WTC11 (cell line): ENCODE results near the gene CZIB. TPM values are rescaled to one million over a fixed set of nuclear protein-coding genes. Genes with fewer than 3 reads are reported as not detected.

ENCODE experiments used
- ATAC-seq: fragments of 200-7000 bp; cut with Tn5 transposase; 2 replicates; pipeline ENCODE4 v1.10.0; 2021; ENCODE audit warnings: mild to moderate bottlenecking, moderate library complexity
- CTCF ChIA-PET: fragments of 300-600 bp; sonication (Branson Sonifier 250); formaldehyde crosslinking; loops from one replicate; lab custom pipeline; 2021; ENCODE audit warnings: antibody characterized with exemption; lab: Charles Lee
- POLR2A ChIA-PET: fragments of 350-600 bp; sonication (Branson Sonifier 250); formaldehyde crosslinking; loops from one replicate; lab custom pipeline; 2021; ENCODE audit warnings: antibody characterized with exemption; lab: Charles Lee
- DNase-seq: peaks from one replicate; pipeline ENCODE4 v3.0.0; 2021; ENCODE audit warnings: low spot score
- H3K27ac Mint-ChIP-seq: 2 replicates; pipeline ENCODE4 v1.8.0; 2021; ENCODE audit warnings: mixed read lengths
- H3K27me3 Mint-ChIP-seq: 2 replicates; pipeline ENCODE4 v1.8.0; 2021; ENCODE audit warnings: low read depth, mild to moderate bottlenecking, moderate library complexity, mixed read lengths
- H3K36me3 Mint-ChIP-seq: 2 replicates; pipeline ENCODE4 v1.8.0; 2021; ENCODE audit warnings: mixed read lengths
- H3K4me1 Mint-ChIP-seq: 2 replicates; pipeline ENCODE4 v1.8.0; 2022; ENCODE audit warnings: mixed read lengths
- H3K4me3 Mint-ChIP-seq: 2 replicates; pipeline ENCODE4 v1.8.0; 2021; ENCODE audit warnings: mild to moderate bottlenecking, moderate library complexity, mixed read lengths
- H3K9me3 Mint-ChIP-seq: 2 replicates; pipeline ENCODE4 v1.8.0; 2021; ENCODE audit warnings: mixed read lengths
- AFF4 ChIP-seq: sonication (generic); formaldehyde crosslinking; IDR thresholded peaks from 2 replicates; pipeline ENCODE4 v1.8.1; 2023; ENCODE audit warnings: mild to moderate bottlenecking, missing genetic modification reagents, borderline replicate concordance
- ATF6 ChIP-seq: sonication (generic); formaldehyde crosslinking; IDR thresholded peaks from 2 replicates; pipeline ENCODE4 v1.8.1; 2023; ENCODE audit warnings: mild to moderate bottlenecking, missing genetic modification reagents
- E2F5 ChIP-seq: sonication (generic); formaldehyde crosslinking; IDR thresholded peaks from 2 replicates; pipeline ENCODE4 v1.8.1; 2022; ENCODE audit warnings: mild to moderate bottlenecking, moderate library complexity, missing genetic modification reagents
- ERG ChIP-seq: fragments of 250-450 bp; sonication (Bioruptor Pico); IDR thresholded peaks from 2 replicates; pipeline ENCODE4 v1.8.0; 2021; ENCODE audit warnings: mild to moderate bottlenecking
- FOXJ3 ChIP-seq: sonication (generic); formaldehyde crosslinking; IDR thresholded peaks from 2 replicates; pipeline ENCODE4 v1.9.0; 2021; ENCODE audit warnings: missing genetic modification reagents, mild to moderate bottlenecking, borderline replicate concordance
- HMGXB4 ChIP-seq: sonication (generic); formaldehyde crosslinking; IDR thresholded peaks from 2 replicates; pipeline ENCODE4 v1.8.1; 2023; ENCODE audit warnings: mild to moderate bottlenecking, moderate library complexity, missing genetic modification reagents
- JAZF1 ChIP-seq: fragments of 250-450 bp; sonication (Bioruptor Pico); IDR thresholded peaks from 2 replicates; pipeline ENCODE4 v1.9.0; 2021; ENCODE audit warnings: moderate library complexity, mild to moderate bottlenecking, inconsistent platforms
- JUN ChIP-seq: sonication (generic); formaldehyde crosslinking; IDR thresholded peaks from 2 replicates; pipeline ENCODE4 v1.8.0; 2023; ENCODE audit warnings: mild to moderate bottlenecking, missing genetic modification reagents
- MLX ChIP-seq: sonication (generic); formaldehyde crosslinking; IDR thresholded peaks from 2 replicates; pipeline ENCODE4 v1.8.1; 2023; ENCODE audit warnings: mild to moderate bottlenecking, missing genetic modification reagents, moderate library complexity
- MYBL2 ChIP-seq: sonication (generic); formaldehyde crosslinking; IDR thresholded peaks from 2 replicates; pipeline ENCODE4 v1.8.1; 2023; ENCODE audit warnings: mild to moderate bottlenecking, moderate library complexity, missing genetic modification reagents
- NFE2L1 ChIP-seq: sonication (generic); formaldehyde crosslinking; IDR thresholded peaks from 2 replicates; pipeline ENCODE4 v1.8.1; 2023; ENCODE audit warnings: missing genetic modification reagents
- PRRX2 ChIP-seq: fragments of 250-450 bp; sonication (Bioruptor Pico); IDR thresholded peaks from 2 replicates; pipeline ENCODE4 v1.8.0; 2021; ENCODE audit warnings: mild to moderate bottlenecking
- TCF7 ChIP-seq: sonication (generic); formaldehyde crosslinking; IDR thresholded peaks from 2 replicates; pipeline ENCODE4 v1.8.0; 2022; ENCODE audit warnings: mild to moderate bottlenecking, low read depth, missing genetic modification reagents, moderate library complexity
- TEAD4 ChIP-seq: sonication (generic); formaldehyde crosslinking; IDR thresholded peaks from 2 replicates; pipeline ENCODE4 v1.8.0; 2022; ENCODE audit warnings: mild to moderate bottlenecking, missing genetic modification reagents
- ZNF219 ChIP-seq: sonication (generic); formaldehyde crosslinking; IDR thresholded peaks from 2 replicates; pipeline ENCODE4 v1.8.0; 2023; ENCODE audit warnings: missing genetic modification reagents, mild to moderate bottlenecking, borderline replicate concordance
- ZNF281 ChIP-seq: sonication (generic); formaldehyde crosslinking; IDR thresholded peaks from 2 replicates; pipeline ENCODE4 v1.8.0; 2023; ENCODE audit warnings: mild to moderate bottlenecking, missing genetic modification reagents
- ZNF396 ChIP-seq: fragments of 250-450 bp; sonication (Bioruptor Pico); IDR thresholded peaks from 2 replicates; pipeline ENCODE4 v1.8.0; 2021; ENCODE audit warnings: mild to moderate bottlenecking, moderate library complexity, borderline replicate concordance
- ZNF416 ChIP-seq: fragments of 250-450 bp; sonication (Bioruptor Pico); IDR thresholded peaks from 2 replicates; pipeline ENCODE4 v1.9.0; 2021; ENCODE audit warnings: mild to moderate bottlenecking, inconsistent platforms
- ZNF512 ChIP-seq: sonication (generic); formaldehyde crosslinking; IDR thresholded peaks from 2 replicates; pipeline ENCODE4 v1.8.1; 2022; ENCODE audit warnings: missing genetic modification reagents, borderline replicate concordance
- ZNF671 ChIP-seq: fragments of 250-450 bp; sonication (Bioruptor Pico); IDR thresholded peaks from 2 replicates; pipeline ENCODE4 v1.8.0; 2021; ENCODE audit warnings: mild to moderate bottlenecking
- total RNA-seq: library from RNA; stranded (reverse); gene quantifications from 3 replicates; pipeline ENCODE4 v1.2.3, GENCODE V29; 2021

CZIB gene
- total RNA-seq, 1 experiment from 2014 or later, result 41.6 TPM

GRCh38 chr1:53166366-53166765 is 54.1 kb downstream of the CZIB start (continued):
- no peak for TF ChIP-seq NFE2L1
- no peak for TF ChIP-seq ZNF512
- no peak for TF ChIP-seq TCF7 (CRISPR knock-in tag)
- TF ChIP-seq FOXJ3, result no peak
- no peak for TF ChIP-seq JUN
- TF ChIP-seq JAZF1, result no peak
- no peak for TF ChIP-seq AFF4 (CRISPR knock-in tag)
- no peak for TF ChIP-seq ZNF671 (CRISPR knock-in tag)
- TF ChIP-seq ATF6 (CRISPR knock-in tag), result no peak
- TF ChIP-seq HMGXB4 (CRISPR knock-in tag), result no peak
- TF ChIP-seq ERG (CRISPR knock-in tag), result no peak
- no peak for TF ChIP-seq ZNF219 (CRISPR knock-in tag)
- TF ChIP-seq MLX, result no peak
- no peak for TF ChIP-seq TEAD4 (CRISPR knock-in tag)
- no peak for TF ChIP-seq ZNF416 (CRISPR knock-in tag)

GRCh38 chr1:53165408-53165961 is 54.9 kb downstream of the CZIB start:
- Mint-ChIP-seq H3K4me1 (peaks cover 26% of the 10 kb centered on the region), H3K9me3 (no peaks in the 10 kb centered on the region), H3K27ac (no peak overlapping the region), H3K36me3 (no peaks in the 10 kb centered on the region), H3K27me3 (no peaks in the 10 kb centered on the region; the same call in none of the 2 replicates), H3K4me3 (no peak overlapping the region)
- DNase-seq, result no peak
- CTCF ChIA-PET, result interaction anchor here (1.8 kb wide), 2 partner anchors 17 to 77 kb away, joined by 7 read pairs; no protein-coding TSS in a partner anchor
- TF ChIP-seq JUN (no peak), MLX (no peak), PRRX2 (no peak), ZNF671 (CRISPR knock-in tag) (no peak), MYBL2 (CRISPR knock-in tag) (no peak), ZNF281 (no peak), ZNF396 (CRISPR knock-in tag) (no peak), E2F5 (CRISPR knock-in tag) (no peak)
- POLR2A ChIA-PET, result no interaction called here
- no peak for ATAC-seq
